Activated T-helper 1 cell treated with anti-CD3 and anti-CD28 coated beads, Interleukin-2, amount 50 U/mL, for 16 hours (primary cell): Measurements from ENCODE around the gene TEX36.
"Not testable (repeated sequence)": the region's sequence is repeated elsewhere in the genome, so short reads cannot be mapped to it uniquely, and the experiment has no call there.

ENCODE experiments used
- DNase-seq, 2 donors: peaks; one replicate each; pipeline ENCODE4 v3.0.0-alpha.2; 2020; ENCODE audit warnings: low read depth in 1 of 2, low spot score in 1 of 2

Gene TEX36

DNA sequence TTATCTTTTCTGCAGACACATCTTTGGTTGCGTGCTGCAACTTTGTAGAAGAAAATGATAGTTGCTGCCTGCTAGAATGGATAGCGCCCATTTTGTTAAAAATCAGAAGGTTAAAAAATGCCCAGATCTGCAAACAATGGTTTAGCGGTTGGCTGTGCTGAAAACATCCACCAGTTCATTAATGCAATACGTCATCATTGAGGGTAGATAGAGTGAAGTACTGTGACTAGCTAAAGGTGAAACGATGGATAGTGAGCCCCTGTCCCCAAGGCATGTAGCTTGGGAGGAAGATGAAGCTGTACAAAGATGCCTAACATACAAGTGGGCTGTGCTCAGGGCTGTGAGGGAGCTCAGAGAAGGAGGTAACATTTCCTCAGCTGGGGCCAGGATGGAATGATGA is 48.4 kb downstream of the TEX36 start:
- no peak for DNase-seq

DNA sequence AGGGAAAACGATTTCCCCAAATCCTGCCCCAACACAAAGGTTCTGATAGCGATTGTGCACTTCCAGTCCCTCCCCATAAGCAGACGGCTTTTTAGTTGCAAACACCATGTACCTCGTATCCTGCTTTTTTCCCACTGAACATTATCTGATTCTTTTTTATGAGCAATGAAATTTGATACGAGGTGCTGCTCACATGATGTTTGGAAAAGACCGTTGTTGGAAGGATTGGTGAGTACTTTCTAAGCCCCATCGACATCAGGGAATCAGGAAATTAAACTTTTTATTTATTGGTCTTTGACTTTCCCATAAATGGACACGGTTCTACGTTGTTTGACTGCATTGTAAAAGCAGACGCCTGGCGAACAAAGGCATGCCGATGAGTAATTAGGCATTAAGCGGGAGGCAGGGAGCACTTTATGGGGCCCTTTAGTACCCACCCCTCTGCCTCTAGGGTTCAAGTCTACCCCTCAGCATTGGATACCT is 49.4 kb downstream of the TEX36 start:
- no peak for DNase-seq

DNA sequence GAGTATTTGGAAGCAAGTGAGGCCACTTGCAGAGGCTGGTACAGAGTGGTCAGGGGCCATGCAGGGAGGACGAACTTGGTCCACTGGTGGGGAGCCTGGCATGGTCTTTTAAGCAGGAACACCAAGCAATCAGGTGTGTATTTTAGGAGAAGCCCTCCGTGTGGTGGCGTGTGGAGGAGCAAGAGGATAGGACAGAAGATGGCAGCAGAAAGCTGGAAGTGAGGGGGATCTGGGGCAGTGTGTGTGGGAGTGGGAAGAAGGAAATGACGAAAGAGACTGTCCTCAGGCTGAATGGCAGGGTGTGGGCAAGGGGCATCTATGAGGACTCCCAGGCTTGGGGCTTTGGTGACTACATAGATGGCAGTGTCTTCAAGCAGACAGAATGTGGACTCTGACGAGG is 51.2 kb downstream of the TEX36 start:
- no peak for DNase-seq

DNA sequence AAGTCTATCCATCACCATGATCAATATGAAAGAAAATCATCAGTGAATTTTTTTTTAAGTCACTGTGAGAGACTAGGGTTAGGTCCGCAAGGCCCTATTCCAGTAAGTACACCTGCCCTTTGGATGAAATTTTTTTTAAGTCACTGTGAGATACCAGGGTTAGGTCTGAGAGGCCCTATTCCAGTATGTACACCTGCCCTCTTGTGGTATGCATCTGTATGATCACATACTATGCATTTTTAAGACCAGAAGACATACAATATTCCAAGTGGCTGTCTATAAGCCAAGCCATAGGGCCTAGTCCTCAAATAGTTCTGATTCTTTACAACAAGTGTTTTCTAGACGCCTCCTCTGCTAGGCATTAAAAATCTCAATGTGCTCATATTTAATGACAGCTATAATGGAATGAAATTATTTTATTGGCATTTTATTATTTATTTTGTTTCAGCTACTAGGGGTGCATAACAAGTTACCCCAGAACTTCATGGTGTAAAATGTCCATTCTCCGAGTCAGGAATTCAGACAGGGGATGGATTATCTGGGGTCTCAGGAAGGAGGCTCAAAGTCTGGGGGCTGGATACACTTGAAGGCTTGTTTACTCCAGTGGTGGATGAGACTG is 53.1 kb downstream of the TEX36 start:
- no peak for DNase-seq

DNA sequence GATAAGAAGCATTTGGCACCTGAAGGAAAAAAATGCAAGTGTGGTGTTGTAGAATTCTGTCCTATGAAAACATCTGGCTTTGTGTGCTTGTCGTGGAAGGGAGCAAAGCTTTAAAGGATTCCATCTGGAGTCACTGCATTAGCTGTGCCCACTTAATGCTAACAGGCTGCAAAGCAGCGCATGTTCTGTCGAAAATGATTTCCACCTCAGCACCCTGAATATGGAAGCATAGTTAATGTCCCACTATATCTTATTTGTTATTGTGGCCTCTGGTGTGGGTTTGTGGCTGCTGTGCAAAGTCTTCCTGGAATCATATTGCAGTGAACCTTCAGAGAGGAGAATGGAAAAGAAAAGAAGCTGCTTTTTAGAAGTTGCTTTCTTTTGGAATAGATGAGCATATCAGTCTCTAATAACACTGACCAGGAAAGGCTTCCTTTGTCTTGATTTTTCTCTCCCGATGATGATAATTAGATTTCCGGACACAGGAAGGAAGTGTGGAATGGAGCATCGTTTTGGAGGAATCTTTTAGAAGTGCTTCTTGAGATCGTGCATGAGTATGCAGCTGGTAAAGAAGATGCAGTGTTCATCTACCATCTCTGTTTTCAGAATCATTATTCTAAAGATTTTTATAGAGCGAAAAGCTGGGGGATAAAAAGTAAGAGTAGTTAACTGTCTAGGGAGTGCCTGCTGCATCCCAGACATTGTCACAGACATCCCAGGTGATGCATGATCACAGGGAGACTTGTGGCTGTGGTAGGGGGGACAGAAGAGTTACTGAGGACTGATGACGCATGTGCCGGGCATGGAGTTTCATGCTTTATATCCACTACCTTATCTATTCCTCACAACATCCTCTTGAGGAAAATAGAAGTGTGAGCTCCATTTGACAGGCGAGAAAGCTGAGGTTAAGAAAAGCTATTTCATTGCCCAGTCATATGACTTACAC is 54.6 kb downstream of the TEX36 start:
- no peak for DNase-seq

DNA sequence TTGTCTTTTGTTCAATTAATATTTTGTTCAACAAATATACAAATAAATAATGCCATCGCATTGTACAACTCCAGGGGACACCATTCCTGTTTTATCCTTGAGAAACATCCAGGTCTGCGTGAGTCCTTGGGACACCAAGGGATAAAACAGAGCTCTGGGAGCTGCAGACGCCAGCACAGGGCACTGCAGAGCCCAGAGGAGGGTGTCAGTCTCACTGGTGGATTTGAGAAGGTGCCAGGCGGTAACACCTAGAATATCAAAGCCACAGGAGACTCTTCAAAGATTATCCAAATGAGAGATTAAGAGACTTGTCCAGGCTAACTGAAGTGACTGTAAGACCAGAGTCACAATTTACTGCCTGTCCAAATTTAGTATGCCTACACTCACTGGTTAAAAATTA is 55.3 kb downstream of the TEX36 start:
- DNase-seq, result no peak

DNA sequence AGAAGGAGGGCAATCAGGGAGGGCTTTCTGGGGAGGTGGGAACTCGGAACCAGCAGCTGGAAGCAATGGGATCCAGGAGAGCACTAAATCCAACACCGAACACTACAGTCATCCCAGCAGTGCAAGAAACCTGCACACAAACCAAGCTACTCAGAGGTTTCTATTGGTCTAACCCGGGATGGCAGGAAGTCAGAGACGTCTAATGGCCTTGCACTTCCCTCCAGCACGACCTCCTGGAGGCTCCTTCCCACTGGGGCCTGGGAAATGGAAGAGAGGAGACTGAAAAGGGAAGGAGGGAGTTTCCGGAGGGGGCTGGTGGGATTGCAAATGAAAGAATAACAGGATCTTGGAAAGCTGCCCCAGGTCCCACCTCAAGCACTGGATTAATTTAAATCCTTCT is 56.3 kb downstream of the TEX36 start:
- no peak for DNase-seq

DNA sequence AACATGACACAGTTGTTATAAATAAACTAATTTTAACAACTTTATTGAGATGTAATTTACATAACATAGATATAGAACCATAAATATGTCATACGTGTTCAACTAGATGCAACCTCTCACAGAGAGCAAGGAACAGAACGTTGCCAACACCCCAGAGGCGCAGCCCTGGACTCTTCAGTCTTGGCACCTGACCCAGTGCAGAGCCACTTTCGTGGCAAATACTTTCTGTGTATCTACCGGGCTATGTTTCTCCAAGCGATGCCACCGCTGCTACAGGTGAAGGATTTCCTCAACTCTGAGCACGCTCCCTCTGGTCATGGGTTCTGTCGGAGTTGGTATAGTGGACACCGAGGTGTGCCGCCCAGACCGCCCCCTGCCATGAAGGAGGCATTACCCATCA is 57.4 kb downstream of the TEX36 start:
- no peak for DNase-seq

DNA sequence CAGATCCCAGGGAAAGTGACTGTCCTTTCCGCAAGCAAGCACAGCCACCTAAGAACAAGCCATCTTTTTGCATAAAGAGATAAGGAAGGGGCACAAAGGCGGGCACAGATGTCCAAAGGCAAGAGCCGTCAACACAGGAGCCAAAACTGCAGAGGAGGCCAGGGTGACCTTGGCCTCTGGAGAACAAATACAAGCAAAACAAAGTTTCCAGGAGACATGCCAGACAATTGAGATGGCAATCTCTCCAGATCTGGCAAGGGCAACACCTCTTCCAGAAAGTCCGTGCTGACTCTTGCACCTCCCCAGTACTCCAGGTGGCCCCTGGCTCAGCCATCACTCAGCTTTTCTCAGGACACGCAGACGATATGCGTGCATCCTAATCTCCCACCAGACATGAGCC is 58.2 kb downstream of the TEX36 start:
- no peak for DNase-seq

DNA sequence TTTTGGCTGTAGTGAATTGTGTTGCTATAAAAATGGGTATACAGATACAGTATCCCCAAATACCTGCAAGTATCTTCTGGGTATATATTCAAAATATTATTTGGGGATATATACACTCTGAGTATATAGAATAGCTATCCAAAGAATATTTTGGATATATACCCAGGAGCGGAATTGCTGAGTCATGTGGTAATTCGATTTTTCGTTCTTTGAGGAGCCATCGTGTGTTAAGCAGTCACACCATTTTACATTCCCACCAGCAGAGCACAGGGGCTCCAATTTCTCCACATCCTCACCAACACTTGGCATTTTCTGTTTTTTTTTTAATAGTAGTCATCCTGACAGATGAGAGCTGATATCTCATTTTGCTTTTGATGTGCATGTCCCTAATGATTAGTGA is 61.9 kb downstream of the TEX36 start:
- no peak for DNase-seq

DNA sequence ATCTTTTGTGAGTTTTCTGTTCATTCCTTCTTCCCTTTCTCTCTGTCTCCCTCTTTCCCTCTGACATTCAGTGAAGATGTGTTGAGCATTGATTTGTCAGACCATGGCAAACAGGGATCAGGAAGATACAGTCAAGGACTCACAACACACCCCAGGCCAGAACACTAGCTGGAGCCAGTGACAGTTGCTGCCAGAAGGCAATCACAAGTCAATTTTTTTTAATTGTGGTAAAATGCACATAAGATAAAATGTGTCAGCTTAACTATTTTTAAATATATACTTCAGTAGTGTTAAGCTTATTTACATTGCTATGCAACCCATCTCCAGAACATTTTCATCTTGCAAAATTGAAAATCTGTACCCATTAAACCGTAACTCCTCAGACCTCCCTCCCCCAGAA is 62.6 kb downstream of the TEX36 start:
- no peak for DNase-seq

DNA sequence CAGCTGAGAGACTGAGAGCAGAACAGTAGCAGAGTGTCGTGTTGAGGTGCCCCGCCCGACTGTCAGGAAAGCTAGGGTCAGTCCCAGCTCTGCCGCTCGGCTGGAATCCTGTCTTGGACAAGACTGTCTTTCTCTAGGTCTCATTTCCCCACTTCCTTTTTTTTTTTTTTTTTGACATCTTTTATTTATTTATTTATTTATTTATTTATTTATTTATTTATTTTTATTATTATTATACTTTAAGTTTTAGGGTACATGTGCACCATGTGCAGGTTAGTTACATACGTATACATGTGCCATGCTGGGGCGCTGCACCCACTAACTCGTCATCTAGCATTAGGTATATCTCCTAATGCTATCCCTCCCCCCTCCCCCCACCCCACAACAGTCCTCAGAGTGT is 69.9 kb downstream of the TEX36 start:
- DNase-seq, result not testable (repeated sequence)

DNA sequence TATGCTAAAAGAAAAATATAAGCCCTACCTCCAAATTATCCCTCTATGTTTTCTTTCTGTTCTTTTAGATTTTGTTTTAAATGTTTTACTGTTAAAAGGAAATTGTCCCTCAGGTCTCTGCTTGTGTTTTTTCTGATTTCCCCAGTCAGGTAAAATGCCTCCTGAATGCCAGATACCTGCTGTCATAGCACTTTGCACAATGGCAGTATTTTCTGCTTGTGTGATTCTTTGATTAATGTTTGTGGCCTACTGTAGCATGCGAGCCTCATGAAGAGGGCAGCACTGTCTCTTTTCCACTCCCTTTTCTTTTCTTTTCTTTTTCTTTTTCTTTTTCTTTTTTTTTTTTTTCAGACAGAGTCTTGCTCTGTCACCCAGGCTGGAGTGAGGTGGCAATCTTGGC is 71.2 kb downstream of the TEX36 start:
- DNase-seq, result no peak

DNA sequence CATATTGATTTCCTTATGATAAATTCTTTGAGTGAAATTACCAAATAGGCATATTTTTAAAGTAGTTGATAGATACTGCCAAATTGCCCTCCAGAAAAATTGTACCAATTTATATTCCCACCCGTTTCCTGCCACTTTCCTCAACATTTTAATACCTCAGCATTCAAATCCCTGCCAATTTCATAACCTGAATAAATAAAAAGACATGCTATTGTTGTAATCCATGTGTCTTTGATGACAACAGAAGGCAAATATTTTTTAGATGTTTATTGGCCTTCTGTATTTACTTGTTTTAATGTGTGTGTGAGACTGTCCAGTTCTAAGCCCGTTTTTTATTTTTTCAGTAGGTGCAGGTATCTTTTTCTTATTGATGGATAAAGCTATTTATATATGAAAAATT is 71.7 kb downstream of the TEX36 start:
- DNase-seq, result no peak

DNA sequence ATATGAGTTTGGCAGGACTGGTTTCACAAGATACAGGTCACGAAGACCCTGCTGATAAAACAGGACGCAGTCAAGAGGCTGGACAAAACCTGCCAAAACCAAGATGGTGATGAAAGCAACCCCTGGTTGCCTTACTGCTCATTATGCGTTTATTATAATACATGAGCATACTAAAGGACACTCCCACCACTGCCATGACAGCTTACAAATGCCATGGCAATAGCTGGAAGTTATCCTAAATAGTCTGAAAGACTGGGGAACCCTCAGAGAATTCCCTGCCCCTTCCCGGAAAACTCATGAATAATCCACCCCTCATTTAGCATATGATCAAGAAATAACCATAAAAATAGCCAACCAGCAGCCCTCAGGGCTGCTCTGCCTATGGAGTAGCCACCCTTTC is 73.1 kb downstream of the TEX36 start:
- no peak for DNase-seq

DNA sequence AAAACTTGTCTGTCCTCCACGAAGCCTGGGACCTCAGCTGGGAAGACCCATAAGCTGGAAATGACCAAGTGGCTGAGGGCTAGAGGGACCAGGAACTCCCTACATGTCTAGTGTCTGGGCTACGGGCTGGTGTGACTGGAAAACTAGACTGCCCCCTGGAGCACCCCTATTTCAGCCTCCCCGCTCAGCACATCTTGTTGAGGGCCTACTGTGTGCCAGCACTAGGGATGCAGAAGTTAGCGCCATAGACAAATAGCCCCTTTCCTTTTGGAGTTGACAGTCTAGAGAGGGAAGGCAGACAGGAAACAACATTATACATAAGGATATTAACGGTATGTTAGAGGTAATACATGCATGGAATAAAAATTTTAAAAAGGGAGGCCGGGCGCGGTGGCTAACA is 74.5 kb downstream of the TEX36 start:
- DNase-seq, result no peak

DNA sequence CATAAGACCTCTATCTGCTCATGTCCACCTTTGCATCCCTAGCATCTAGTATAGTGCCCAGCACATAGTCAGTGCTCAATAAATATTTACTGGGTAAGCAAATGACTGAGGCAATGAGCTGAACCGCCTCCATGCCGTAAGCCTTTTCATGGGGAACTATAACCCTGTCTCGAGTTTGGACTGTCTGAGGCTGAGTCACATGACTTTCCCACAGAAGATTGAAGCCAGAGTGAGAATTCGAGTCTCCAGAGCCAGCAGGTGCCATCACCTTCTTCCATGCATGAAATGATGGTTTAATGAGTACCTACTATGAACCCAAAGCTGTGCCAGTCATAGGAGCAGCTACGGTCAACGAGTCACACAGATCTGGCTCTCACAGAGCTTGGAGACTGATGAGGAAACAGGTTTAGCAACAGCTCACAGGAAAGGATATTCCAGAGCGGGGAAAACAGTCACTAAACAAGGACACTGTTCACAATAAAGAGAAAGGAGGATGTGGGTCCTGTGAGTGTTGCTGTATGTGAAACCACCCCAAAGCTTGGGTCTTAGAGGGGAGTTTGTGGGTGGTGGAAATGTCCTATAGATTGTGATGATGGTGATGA is 75.2 kb downstream of the TEX36 start:
- DNase-seq, result no peak

DNA sequence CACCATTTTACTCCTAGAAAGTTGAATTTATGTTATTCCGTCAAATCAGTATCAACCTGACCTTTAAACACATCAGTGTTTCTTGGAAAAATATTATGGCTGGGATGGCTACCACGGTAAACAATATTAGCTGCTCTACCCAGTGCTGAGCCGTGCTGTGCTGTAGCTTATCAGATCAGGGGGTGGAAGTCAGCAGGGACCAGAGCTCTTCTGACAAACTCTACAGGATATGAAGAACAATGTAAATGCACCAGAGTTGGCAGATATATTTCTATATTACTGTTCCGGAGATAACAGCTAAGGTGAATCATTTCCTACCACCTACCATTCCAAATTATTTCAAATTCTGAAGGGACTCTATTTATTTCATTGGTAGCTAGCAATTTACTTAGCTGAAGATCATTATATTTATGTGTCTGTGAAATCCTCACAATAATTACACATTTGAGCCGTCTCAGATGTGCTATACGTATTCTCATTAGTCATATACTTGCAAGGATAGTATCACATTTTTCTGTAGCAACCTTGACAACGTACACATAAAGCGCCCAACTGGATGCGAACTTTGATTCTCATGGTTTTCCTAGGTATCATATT is 76.5 kb downstream of the TEX36 start:
- no peak for DNase-seq
